ENCODE data around the gene RPTOR.

Gene RPTOR

DNA sequence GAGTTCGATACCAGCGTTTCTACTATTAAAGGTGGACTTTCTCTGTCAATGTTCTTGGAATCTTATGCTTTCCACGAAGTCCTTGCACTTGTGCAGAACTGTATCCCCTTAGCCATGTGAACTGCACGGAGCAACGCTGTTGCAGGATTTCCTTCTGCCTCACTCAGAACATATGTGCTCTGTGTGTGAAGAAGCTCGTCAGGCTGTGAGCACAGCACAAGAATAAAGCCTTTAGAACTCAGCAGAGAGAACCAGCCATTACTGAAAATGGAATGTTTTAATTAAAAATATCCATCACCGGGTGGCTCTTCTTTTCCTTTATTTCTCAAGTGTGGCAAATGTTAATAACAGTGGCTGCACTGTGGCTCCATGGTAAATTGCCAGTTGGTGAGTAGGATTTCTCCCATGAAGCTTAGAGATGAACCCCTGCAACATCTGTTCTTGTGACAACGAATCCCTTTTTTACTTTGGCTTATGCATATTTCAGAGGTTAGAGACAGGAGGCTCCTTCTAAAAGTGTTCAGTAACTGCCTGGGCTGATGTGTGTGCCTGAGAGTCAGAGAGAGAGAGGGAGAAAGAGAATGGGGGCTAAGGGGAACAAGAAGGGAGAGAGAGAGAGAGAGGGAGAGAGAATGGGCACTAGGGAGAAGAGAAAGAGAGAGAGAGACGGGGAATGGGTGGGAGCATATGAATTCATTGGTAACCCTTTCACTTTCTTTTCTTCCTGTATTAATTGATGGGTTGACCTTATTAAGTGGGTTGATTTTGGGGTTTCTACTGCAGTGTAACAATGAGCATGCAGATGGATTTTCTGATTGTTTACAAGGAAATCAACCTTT, 50.0 kb downstream of the RPTOR start:
- in situ Hi-C loops (cut with MboI; ENCODE audit: low pct_unique_long_range_greater_than_20kb, low sequenced_read_pairs, unreplicated experiment) = no loop called here
- no peak for TF ChIP-seq CTCF (IDR thresholded peaks at IDR 0.05; ENCODE audit: extremely low read depth, insufficient read depth, missing control alignments)
- no peak for DNase-seq (ENCODE audit: low spot score)

DNA sequence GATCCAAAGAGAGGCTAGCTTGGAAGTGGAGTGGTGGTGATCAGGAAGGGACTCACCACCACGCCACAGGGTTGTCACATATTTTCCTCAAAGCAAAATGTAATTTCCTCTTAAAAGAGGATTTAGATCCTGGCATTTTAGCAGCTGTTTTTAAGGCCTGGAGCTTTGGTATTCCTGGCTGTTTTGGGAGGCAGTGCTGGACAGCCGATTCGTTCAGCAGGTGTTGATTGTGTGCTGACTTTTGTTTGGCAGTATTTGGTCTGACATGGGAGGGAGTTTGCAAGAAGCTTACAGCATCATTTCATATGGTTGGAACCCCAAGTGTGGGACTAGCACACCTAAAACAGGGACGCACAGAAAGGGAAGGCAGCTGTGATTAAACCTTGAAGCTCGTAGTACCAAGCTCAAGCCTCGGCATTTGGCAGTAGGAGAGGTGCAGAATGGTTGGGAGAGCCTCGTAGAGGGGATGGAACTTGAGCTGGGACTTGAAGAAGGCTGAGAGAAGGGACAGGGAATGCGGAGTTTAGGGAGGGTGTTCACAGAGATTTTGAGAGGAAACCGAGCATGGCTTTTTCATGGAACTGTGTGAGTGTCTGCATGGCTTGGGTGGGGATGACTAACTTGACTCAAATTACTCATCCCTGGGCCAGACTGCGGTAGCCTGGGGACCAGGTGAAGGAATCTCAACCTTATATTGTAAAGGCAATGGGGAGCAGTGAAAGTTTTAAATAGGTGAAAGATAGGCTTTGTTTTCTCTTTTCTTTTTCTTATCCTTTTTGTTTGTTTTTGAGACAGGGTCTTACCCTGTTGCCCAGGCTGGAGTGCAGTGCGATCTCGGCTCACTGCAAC, 52.3 kb downstream of the RPTOR start:
- DNase-seq (ENCODE audit: low spot score) = no peak
- in situ Hi-C loops (cut with MboI; ENCODE audit: low pct_unique_long_range_greater_than_20kb, low sequenced_read_pairs, unreplicated experiment) = no loop called here
- no peak for TF ChIP-seq CTCF (IDR thresholded peaks at IDR 0.05; ENCODE audit: extremely low read depth, insufficient read depth, missing control alignments)

DNA sequence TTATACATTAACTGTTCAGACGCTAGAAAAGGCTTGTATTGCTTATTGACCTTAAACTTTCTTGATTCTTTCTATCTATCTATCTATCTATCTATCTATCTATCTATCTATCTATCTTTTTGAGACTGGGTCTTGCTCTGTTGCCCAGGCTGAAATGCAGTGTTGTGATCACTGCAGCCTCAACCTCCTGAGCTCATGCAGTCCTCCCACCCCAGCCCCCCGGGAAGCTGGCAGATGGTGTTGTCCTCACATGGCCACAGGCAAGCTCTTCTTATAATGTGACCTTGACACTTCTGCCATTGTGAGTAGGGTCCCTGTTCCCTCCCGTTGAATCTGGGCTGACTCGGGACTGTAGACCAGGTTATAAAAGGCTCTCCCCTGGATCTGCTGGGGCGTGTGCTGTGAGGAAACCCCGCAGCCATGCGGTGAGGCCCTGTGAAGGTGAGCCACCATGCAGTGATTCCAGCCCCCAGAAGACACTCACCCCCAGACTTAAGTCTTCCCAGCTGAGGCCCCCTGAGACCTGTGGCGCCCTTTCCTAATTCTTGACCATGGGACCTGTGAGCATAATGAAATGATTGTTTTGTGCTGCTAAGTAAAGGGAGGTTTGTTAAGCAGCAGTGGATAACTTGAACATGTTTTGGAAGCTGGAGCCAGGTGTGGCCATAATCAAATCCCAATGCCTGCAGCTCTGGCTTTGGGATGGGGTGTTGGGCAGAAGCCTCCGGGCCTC, 54.3 kb downstream of the RPTOR start:
- in situ Hi-C loops (cut with MboI; ENCODE audit: low pct_unique_long_range_greater_than_20kb, low sequenced_read_pairs, unreplicated experiment) = no loop called here
- no peak for TF ChIP-seq CTCF (IDR thresholded peaks at IDR 0.05; ENCODE audit: extremely low read depth, insufficient read depth, missing control alignments)
- DNase-seq (ENCODE audit: low spot score) = no peak

DNA sequence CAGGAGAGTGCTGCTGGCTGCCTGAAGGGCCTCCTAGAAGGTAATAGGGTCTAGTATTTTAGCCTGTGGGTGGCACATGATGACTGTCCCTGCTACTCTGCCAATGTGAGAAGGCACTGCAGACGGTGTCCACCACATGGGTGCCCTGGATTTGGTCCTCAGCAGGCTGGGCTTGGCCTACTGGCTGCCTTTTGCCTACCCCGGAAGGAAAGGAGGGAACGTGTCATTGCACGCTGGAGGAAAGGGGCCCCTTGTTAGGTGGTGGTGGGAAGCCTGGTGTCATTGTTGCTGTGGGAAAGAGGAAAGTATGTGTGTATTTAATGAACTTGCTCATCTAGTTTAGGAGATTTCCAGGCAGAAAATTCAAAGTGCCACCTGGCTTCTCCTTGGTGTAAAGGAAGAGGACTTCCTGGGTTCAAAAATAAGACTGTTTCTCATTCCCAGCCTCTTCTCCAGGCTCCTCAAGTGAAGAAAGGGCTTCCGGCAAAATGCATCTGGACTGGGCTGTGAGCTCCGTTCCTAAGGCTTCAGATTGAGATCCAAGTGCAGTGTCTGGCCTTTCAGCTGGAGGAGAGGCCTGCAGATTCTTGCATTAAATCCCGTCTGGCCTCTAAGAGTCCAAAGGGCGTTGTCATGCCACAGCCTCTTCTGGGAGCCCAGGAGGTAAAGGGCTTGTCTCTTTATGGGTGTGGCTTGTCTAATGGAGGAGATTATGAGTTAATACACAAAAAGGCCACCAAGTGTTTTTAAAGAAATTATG, 55.1 kb downstream of the RPTOR start:
- in situ Hi-C loops (cut with MboI; ENCODE audit: low pct_unique_long_range_greater_than_20kb, low sequenced_read_pairs, unreplicated experiment) = no loop called here

GRCh38 chr17:80601146-80601545, 56.5 kb downstream of the RPTOR start:
- DNase-seq (ENCODE audit: low spot score) = no peak
- TF ChIP-seq CTCF (IDR thresholded peaks at IDR 0.05; ENCODE audit: extremely low read depth, insufficient read depth, missing control alignments) = no peak
- in situ Hi-C loops (cut with MboI; ENCODE audit: low pct_unique_long_range_greater_than_20kb, low sequenced_read_pairs, unreplicated experiment) = no loop called here

More for the DNA sequence above, 55.1 kb downstream of the RPTOR start:
- DNase-seq (ENCODE audit: low spot score) = no peak
- no peak for TF ChIP-seq CTCF (IDR thresholded peaks at IDR 0.05; ENCODE audit: extremely low read depth, insufficient read depth, missing control alignments)

- no peak for TF ChIP-seq CTCF (IDR thresholded peaks at IDR 0.05; ENCODE audit: extremely low read depth, insufficient read depth, missing control alignments)
These were observed 58.8 kb downstream of the RPTOR start for GRCh38 chr17:80603396-80603795.

More at GRCh38 chr17:80603396-80603795, 58.8 kb downstream of the RPTOR start:
- in situ Hi-C loops (cut with MboI; ENCODE audit: low pct_unique_long_range_greater_than_20kb, low sequenced_read_pairs, unreplicated experiment) = no loop called here
- DNase-seq (ENCODE audit: low spot score) = no peak

All from GM13977 (cell line).